HG02840 (cell line): ENCODE data around the gene CADM1.

Experiments
- ATAC-seq: cut with Tn5 transposase; IDR thresholded peaks from one replicate; pipeline ENCODE4 v1.9.1; 2021; ENCODE audit warnings: mild to moderate bottlenecking, moderate library complexity, moderate number of reproducible peaks; ENCODE audit not compliant: unreplicated experiment, low FRiP score

Gene CADM1

DNA sequence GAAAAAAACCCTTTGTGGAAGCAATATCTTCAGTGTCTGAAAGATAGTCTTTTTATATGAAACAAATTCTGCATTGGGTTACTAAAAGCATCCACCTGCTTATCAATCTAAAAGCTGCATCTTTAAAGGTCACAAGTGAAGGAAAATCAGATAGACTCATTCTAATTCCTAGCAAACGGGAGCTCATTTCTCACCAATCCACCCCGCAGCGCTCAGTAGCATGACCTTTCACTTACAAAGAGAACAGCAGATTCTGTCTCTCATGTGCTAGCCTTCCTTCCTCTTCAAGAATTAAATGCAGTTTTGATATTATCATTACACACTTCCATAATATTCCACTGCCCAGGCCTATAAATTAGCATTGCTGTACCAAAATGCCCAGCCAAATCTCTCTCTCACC, 212.9 kb downstream of the CADM1 start:
- no peak for ATAC-seq

DNA sequence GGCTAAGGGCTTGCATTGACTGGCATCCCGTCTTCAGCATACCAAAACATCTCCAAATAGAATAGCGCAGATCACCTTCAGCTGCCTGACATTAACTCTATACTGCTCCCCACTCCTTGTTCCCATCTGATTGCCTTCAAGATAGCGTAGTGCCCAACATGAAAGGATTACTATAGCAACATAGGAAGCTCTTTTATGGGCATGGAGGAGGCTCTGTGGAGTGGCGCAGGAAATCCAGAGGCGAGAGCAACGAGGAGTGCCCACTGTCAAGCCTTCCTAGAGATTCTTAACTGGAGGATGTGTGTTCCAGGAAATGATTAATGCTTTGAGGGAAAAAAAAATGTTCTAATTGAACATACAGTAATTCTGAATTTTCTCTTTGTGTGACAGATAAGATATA, 213.3 kb downstream of the CADM1 start:
- no peak for ATAC-seq

DNA sequence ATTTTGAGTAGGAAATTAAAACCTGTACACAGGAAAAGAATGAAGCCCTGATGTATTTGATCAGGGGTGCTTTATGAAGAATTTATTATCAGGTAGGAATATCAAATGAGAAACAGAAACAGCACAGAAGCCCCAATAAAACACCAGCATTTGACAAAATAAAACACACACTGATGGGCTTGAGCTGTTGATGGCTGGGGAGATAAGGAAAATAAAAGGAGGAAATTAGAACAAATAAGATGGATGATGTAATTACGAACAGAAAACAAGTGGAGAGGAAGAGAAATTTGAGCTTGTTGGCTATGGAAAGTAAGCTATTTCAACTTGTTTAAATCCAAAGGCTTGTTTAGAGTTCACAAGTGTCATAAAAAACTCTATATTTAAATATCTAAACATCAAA, 213.7 kb downstream of the CADM1 start:
- ATAC-seq, result no peak

DNA sequence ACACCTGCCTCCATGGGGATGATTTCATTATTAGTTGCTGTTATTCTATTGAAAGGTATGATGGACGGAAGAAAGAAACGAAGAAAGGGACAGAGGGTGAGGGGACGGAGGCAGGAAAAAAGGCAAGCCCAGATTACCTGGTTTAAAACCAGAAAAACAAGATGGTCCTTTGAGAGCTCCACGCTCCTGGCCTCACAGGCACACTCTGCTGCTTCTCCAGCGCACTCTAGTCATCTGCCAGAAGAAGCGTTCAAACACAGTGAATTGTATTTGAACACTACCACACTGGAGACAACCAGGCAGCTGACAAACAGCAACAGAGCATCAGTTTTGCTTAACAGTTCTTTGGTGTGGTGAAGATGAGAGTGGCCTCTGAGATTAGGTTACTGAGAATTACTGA, 216.9 kb downstream of the CADM1 start:
- no peak for ATAC-seq

DNA sequence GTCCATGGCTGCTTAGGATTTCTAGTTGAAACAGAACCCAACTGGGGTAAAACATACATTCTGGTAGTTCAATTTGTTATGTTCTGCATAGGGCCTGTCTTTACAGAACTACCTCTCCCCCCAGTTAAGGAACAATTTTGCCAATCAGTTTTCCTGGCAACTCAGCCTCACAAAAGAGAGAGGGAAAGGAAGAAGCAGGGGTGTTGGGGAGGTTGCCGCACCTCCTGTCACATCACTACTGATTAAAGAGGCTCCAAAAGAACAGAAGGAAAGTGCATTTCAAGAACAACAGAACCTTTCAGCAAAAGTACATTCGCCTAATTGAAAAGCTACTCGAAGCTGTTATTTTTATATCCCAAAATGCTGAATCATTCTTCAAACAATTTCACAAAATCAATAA, 217.6 kb downstream of the CADM1 start:
- ATAC-seq, result no peak

DNA sequence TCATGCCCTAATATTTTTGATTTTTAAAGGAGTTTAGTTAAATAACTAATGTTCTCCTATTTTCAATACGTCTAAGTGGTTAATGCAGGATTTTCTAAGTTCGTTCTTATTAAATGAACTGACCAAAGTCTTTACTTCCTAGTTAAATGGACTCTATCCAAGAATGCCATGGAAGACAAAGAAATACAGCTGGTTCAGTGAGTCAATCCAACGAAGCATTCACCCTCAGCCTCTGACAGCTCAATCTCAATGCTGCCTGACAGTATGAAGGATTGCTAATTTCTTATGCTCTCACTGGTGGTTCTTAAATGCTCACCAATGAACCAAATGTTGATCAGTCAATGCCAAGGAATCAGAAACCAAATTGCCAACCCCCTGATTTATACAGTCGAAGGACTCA, 219.4 kb downstream of the CADM1 start:
- no peak for ATAC-seq

DNA sequence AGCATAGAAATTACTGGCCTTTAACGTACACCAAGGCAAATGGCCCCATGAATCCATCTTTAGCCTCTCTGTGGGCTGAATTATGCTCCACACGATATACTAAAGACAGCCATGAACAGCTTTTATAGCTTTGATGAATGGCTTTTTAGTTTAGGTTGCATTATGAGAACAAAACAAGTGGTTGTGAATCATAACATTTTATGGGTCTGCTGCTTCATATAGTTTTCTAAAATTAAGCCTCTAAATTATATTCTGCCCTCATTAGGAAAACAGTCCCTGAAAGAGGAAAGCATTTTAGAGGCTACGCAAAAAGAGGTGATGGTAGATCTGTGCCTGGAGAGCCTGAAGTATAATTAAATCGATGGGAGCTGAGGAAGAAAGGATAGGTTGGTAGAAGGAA, 221.3 kb downstream of the CADM1 start:
- ATAC-seq, result no peak

DNA sequence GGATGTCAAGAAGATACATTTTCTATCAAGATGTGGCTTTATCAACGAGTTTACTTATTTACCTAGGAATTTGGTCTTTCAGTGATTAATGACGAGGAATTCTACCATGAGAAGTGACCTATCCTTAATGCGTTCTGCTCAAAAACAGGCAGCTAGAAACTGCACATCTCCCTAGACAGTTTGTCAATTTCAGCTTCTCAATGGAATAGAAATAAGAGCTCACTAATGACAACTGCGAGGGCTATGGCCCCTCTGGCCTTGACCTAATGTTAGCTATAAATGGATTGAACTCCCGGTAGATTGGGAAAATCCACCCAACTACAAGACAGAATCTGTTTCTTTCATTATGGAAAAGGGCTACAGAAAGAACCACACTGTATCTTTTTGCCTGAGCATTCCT, 223.4 kb downstream of the CADM1 start:
- ATAC-seq, result no peak

DNA sequence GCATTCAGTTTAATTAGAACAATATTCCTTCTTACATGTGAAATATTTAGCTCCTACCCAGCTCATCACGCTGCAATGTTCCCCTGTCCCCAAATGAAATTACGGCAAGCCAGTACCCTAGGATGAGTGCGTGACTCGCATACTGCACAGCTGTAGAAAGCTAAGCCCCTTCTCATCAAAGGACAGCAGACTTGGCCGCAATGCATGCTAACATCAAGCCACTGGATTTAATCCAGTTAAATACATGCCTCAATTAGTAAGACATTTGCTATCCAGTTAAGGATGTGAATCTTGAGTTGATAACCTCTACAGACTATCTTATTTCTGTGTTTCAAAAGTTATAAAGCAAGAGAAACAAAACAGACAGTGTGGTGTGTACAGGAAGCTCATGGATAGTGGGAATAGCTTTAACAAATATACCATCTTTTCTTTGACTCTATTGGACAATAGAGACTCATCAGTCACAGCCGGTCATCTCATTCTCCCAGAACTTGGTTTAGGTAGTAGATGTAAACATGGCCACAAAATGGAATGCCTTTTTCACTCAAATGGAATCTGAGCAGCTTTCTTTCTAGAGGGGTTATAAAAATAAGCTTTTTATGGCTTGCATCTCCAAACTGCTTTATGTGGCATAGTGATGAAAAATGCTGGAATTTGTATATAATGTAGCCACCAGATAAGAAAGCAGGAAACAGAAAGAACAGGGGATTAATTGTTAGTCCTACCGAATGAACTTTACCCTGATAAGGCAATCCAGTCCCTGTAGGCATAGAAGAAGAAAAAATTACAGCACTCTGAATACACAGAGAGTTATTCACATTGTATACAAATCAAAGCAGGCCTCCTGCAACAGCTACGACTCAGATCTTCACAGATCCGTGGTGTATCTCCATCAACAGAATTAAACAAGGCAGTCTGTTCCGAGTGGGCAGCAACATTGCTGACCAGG, 224.1 kb downstream of the CADM1 start:
- ATAC-seq, result no peak

DNA sequence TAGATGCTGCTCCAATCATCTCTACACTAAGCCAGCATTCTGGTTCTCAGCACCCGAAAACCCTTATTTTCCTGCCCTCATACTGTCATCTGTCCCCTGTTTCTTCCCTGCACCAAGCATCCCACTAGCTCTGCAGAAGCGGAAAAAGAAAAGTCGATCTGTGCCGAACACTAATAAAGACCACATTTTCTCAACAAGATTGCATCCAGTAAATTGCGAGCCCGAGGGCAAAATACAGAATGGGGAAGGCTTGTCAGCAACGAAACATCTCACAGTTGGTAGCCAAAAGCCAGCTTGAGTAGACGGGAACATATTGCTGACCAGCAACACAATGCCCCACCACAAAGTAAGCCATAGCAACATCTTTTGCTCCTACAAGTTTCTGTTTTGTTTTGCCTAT, 227.4 kb downstream of the CADM1 start:
- ATAC-seq, result no peak

DNA sequence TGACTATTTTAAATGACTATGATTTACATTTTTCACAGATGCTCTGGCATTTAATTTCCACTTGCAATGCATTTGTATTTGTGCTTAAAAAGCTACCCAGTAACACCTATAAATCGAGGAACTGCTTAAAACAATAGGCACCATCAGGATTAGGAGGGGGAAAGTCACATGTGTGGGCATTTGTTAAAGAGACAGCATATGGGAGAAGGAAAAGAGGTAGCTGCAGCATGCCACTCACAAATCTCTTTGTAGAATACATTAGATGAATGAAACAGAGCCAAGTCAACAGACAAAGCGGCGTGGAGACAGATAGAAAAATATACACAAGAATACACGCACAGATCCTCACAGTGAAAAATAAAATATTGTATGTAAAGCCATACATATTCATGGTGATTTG, 228.0 kb downstream of the CADM1 start:
- ATAC-seq, result no peak

DNA sequence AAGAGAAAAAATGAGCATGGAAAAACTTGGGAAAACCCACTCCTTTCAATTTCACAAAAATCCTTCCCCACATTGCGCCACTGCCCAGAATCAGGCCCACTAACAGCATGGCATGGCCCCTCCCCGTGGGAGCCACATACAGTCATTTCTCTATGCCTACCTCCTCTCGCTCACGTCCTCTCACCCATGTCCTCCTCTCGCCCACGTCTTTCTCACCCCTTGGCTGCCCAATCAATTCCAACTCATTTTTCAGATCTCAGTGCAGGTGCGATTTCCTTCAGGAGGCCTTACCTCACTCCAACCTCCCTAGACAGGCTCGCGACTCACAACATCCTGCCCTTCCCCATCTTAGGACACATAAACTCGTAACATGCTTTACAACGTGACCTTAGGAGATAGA, 229.2 kb downstream of the CADM1 start:
- ATAC-seq, result no peak

DNA sequence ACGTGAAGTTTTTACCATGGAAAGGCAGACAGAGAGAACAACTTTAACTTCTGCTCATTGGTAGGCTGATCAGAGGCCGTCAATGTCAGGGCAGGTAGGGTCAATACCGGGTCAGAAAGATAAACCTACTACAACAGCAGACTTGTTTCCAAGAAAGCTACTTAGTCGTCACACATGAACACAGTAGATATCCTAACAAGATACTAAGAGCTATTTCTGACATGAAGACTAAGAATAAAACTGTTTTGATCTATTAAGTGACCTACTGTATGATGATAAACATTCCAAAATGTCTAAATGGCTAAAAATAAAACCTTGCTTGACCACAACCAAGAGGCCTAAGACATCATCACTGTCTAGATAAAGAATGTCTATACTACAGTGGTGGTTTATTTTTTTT, 231.3 kb downstream of the CADM1 start:
- no peak for ATAC-seq

DNA sequence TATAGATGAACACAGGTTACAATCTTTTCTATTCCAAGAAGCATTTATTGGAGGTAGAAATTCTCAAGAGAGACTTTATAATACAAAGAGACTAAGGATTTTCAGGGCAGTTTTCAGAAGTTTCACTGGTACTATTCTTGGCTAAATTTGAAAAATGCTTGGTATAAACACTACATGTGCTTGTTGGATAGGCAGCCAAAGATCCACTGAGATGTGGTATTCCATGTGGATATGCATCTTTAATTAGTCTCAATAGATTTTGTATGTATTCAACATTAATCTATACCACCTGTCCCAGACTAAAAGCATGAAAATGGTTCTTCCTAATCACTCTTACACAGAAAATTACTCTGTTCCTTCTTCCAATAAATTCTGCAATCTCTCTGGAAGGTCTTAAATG, 232.6 kb downstream of the CADM1 start:
- ATAC-seq, result no peak

DNA sequence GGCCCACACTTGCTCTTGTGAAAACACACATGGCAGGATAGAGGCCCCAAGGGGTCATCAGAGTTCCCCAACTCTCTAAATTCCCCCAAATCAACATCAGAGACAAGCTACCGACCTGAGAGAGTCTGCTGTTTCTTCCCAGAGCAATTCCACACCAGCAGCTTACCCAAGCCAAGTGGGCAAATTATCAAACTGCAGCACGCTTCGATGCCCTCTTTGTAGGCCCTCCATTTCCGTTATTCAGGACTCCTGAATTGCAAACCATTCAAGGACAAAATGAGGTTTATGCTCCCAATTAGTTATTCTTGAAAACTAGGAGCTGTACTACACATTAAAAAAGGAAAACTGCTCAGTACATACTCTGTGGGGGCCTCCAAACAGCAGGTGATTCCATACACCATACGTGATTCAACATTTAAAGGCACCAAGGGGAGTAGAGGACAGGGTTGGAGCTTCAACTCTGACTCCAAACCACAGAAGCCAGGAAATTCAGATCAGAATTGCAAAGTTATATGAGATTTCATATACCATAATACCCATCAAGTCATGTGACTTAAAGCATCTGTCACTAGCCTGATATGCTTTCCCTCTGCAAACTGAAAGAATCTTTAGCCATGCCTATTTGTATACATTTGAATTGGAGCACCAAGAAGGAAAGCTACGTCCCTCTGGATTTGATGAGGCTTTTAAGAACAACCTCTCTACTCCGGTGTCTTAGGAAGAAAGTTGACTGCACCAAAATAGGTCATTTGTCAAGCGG, 234.8 kb downstream of the CADM1 start:
- ATAC-seq, result no peak

DNA sequence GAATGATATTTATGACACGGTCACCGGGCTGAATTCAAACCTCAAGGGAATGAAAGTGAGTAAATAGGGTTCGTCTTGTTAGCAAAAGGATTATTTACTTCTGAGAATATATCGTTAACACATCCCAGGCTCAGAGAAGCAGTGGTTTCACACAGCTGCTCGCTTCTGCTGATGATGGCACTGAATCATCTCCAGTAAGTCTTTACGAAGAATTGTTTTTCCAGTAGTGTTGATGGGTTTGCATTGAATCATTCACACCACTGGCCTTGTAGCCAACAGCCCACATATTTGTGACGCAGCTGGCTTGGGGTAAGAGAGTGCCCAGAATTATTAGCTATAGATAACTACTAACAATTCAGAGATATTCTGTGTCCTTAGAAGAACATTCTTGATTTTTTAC, 236.3 kb downstream of the CADM1 start:
- ATAC-seq, result no peak

DNA sequence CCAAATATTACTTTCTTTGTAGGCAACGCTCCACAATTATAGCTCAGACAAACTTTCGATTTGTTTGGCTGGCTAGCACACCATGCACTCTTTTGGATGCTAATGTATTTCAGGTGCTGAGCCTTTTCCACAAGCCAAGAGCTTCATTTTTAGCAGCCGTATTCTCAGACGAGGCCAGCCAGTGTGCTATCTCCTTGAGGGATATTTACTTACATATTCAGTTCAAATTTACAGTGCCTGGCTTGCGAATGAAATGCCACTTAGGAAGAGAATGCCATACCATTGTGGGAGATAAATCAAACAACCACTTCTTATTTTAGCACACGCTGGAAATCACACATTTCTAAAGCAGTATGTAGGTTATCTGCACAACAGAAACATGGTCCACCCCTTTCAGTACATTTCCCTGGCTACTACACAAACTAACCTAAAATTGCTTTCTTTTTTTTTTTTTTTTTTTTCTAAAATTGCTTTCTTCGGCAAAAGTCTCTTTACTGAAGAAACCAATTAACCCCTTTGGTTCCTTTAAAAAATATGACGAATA, 236.9 kb downstream of the CADM1 start:
- no peak for ATAC-seq

DNA sequence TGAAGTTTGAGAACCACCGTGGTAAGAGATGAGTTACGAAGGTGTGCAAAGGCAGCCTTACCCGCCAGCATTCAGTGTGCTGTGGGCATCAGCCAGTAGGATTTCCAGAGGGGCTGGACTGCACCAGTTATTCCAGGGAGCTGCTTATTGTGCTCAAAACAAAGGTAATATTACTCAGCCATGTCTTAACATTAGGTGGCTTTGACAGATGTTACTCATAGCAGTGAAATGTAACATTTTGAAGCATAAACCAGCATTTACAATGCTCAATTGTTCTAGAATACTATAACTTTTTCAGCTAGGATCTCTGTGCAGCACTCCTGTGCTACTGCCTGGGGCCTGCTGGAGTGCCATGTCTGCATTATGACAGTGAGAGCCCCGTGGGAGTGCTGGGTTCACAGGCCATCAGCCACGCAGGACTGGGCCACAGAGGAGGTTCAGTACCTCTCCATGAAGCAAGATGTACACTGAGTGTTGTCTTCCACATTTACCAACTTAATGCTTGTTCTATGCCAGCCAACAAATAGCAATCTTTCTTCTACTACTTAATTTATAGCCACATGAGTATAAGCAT, 238.1 kb downstream of the CADM1 start:
- ATAC-seq, result no peak

DNA sequence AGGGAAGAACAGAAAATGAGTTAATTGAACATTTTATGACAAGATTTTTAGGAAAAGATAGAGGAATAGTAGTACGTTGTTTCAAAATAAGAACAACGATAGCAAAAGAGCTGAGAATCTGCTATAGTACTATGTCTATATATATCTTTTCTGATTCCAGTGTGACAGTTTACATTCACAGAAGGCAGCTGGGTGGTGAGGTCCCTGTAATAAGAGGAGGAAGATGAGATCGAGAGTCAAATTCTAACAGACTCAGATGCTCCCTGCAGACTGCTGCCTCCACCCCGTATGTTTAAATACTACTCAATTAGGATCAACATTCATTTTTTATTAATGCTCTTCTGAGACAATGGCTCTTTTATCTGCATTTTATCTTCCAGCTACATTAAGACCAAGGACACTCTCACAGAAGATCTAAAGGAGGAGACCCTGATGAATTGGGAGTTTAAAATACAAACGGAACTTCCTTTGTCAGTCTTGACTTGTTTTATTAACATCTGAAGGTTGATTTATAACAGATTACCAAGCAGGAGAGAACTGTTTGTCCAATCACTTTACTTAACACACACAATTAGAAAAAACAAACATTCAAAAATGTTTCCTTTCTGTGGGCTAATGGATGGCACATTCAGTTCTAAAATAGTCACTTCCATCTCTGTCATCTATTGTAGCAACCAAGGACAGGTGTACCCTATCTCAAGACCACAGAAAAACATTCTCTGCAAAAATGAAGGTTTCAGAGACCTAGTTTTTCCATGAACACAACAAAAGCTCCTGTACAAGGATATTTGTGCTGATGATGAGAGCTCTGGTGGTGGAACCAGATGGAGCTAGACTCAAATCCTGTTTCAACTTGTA, 240.2 kb downstream of the CADM1 start:
- ATAC-seq, result no peak

DNA sequence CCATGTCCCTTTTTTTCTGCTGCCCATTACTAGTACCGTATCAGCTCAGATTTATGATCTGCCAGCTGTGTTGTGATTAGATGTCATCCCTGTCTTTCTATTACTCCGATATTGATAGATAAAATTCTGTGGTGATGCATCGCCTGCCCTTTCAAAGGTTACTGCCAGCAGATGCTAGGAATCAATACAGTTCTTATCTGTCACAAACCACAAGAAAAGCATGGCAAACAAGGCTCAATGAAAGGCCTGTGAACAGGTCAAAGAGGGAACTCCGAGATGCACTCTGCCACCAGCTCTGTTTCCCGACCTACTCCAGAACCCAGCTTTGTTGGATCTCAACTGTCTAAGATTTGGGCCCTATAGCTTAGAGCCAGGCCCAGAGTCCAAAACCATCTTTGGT, 246.0 kb downstream of the CADM1 start:
- no peak for ATAC-seq
